Ecto neural progenitor cell (in vitro differentiated cells): Measurements from ENCODE around the gene FXN.
"Not testable (repeated sequence)": the region's sequence is repeated elsewhere in the genome, so short reads cannot be mapped to it uniquely, and the experiment has no call there.

Experiments used
- DNase-seq: peaks from one replicate; pipeline ENCODE4 v3.0.0-alpha.2; 2018; ENCODE audit warnings: low spot score

Gene FXN

GRCh38 chr9:69070201-69070600 is 34.6 kb downstream of the FXN start:
- DNase-seq = no peak

- no peak for DNase-seq
Measured at GRCh38 chr9:69071059-69071458, 35.5 kb downstream of the FXN start.

- DNase-seq = no peak
Measured at GRCh38 chr9:69073103-69073502, 37.6 kb downstream of the FXN start.

GRCh38 chr9:69074801-69075200 is 39.2 kb downstream of the FXN start:
- no peak for DNase-seq

- DNase-seq = no peak
Measured at GRCh38 chr9:69076550-69076949, 41.0 kb downstream of the FXN start.

GRCh38 chr9:69078069-69078468 is 42.5 kb downstream of the FXN start:
- DNase-seq = no peak

GRCh38 chr9:69078581-69078980 is 43.0 kb downstream of the FXN start:
- no peak for DNase-seq

- DNase-seq = no peak
Measured at GRCh38 chr9:69079186-69079585, 43.6 kb downstream of the FXN start.

- DNase-seq = no peak
Measured at GRCh38 chr9:69081261-69081660, 45.7 kb downstream of the FXN start.

- DNase-seq = no peak
Measured at GRCh38 chr9:69083321-69083720, 47.8 kb downstream of the FXN start.

GRCh38 chr9:69085569-69086283 is 50.2 kb downstream of the FXN start:
- no peak for DNase-seq

- DNase-seq = no peak
Measured at GRCh38 chr9:69086312-69086711, 50.8 kb downstream of the FXN start.

GRCh38 chr9:69086769-69087168 is 51.2 kb downstream of the FXN start:
- DNase-seq = no peak

- no peak for DNase-seq
Measured at GRCh38 chr9:69089082-69089481, 53.5 kb downstream of the FXN start.

- no peak for DNase-seq
Measured at GRCh38 chr9:69089491-69089890, 53.9 kb downstream of the FXN start.

GRCh38 chr9:69090140-69090750 is 54.7 kb downstream of the FXN start:
- DNase-seq = no peak

- no peak for DNase-seq
Measured at GRCh38 chr9:69090946-69091345, 55.4 kb downstream of the FXN start.

- no peak for DNase-seq
Measured at GRCh38 chr9:69093471-69094103, 58.0 kb downstream of the FXN start.

- not testable (repeated sequence) for DNase-seq
Measured at GRCh38 chr9:69094361-69095135, 59.0 kb downstream of the FXN start.

- DNase-seq = no peak
Measured at GRCh38 chr9:69097064-69097463, 61.5 kb downstream of the FXN start.

- DNase-seq = no peak
Measured at GRCh38 chr9:69097923-69098593, 62.5 kb downstream of the FXN start.

- DNase-seq = not testable (repeated sequence)
Measured at GRCh38 chr9:69103348-69103996, 67.9 kb downstream of the FXN start.
